Mucosa of descending colon (tissue), 3 donors: Measurements from ENCODE around the gene CUL4A. TPM values are rescaled to one million over a fixed set of nuclear protein-coding genes. Genes with fewer than 3 reads are reported as not detected.
A peak's percentile ranks its signal among the peaks of the same experiment; 100 is the strongest.

Experiments used
- ATAC-seq: fragments of 200-7000 bp; cut with Tn5 transposase; one replicate; pipeline ENCODE4 v1.9.1; 2020; ENCODE audit warnings: mild to moderate bottlenecking, moderate library complexity
- DNase-seq, 3 donors: peaks; one replicate each; pipeline ENCODE4 v3.0.0-alpha.2; 2020
- H3K36me3 ChIP-seq: fragments of 200-600 bp; one replicate; pipeline ENCODE4 v1.8.0; 2021; ENCODE audit warnings: low read depth, mild to moderate bottlenecking
- H3K4me1 ChIP-seq: fragments of 200-600 bp; one replicate; pipeline ENCODE4 v1.8.0; 2021; ENCODE audit warnings: low read depth, mild to moderate bottlenecking
- H3K4me3 ChIP-seq: fragments of 200-600 bp; one replicate; pipeline ENCODE4 v1.8.0; 2021; ENCODE audit warnings: mild to moderate bottlenecking
- H3K9me3 ChIP-seq: fragments of 200-600 bp; one replicate; pipeline ENCODE4 v1.8.0; 2021; ENCODE audit warnings: mild to moderate bottlenecking
- CTCF ChIP-seq: fragments of 200-600 bp; IDR thresholded peaks from one replicate; pipeline ENCODE4 v1.8.0; 2022; ENCODE audit warnings: antibody characterized with exemption, mild to moderate bottlenecking
- intact Hi-C, 2 donors: fragments of 100-400 bp; cut with DNase I in 1 of 2; cut with micrococcal nuclease in 1 of 2; formaldehyde crosslinking; loops; one replicate each; pipeline versions ENCODE4 v1.11.0 to v1.11.1; 2022; cut with DNase I, micrococcal nuclease
- total RNA-seq, 3 donors: library from RNA; stranded (reverse); fragmentation: NEBNext Ultra II Directional in 2 of 3; extraction: Animal tissue kit (Norgen Biotek cat#: 25700) in 2 of 3; gene quantifications; one replicate each; pipeline versions ENCODE4 v1.2.1 to v1.2.4, GENCODE V29; 2021 to 2023
- donor health status: DM: no; HTN: no; CAD: no; lungs with moderate emphysema.
- donor health status: DM: no; HTN: no; CAD: no.
- donor health status: DM: no; HTN: yes; CAD: no.

CUL4A gene
- total RNA-seq, 3 donors from 2014 or later = 57.2 to 71.8 (median 59.8) TPM

GRCh38 chr13:113211774-113212173, 2.4 kb downstream of the CUL4A start:
- peaks cover 25% of the 10 kb centered on the region for H3K4me1 ChIP-seq
- intact Hi-C loops = no loop called here
- no peak for TF ChIP-seq CTCF
- no peaks in the 10 kb centered on the region for H3K9me3 ChIP-seq
- no peak overlapping the region for H3K4me3 ChIP-seq
- DNase-seq (no peak), ATAC-seq (no peak)
- H3K36me3 ChIP-seq = no peaks in the 10 kb centered on the region

GRCh38 chr13:113216254-113217048, 7.0 kb downstream of the CUL4A start:
- Histone ChIP-seq H3K36me3 (no peaks in the 10 kb centered on the region), H3K4me3 (no peak overlapping the region), H3K9me3 (no peaks in the 10 kb centered on the region), H3K4me1 (peaks cover 9% of the 10 kb centered on the region)
- no peak for TF ChIP-seq CTCF
- intact Hi-C loops = no loop called here
- DNase-seq (peak in 1 of 3 donors; percentile 36), ATAC-seq (peak; percentile 71)

- Histone ChIP-seq H3K36me3 (no peaks in the 10 kb centered on the region), H3K4me1 (peaks cover 9% of the 10 kb centered on the region), H3K4me3 (no peak overlapping the region), H3K9me3 (no peaks in the 10 kb centered on the region)
- ATAC-seq (no peak), DNase-seq (no peak)
- intact Hi-C loops = no loop called here
- no peak for TF ChIP-seq CTCF
These were observed 9.2 kb downstream of the CUL4A start for GRCh38 chr13:113218586-113218985.

GRCh38 chr13:113219256-113219940, 10.0 kb downstream of the CUL4A start:
- H3K36me3 ChIP-seq = no peaks in the 10 kb centered on the region
- TF ChIP-seq CTCF = no peak
- intact Hi-C loops = no loop called here
- no peak for DNase-seq
- H3K4me3 ChIP-seq = no peak overlapping the region
- H3K4me1 ChIP-seq = peaks cover 9% of the 10 kb centered on the region
- ATAC-seq = no peak
- H3K9me3 ChIP-seq = no peaks in the 10 kb centered on the region

- Histone ChIP-seq H3K4me1 (peaks cover 9% of the 10 kb centered on the region), H3K4me3 (no peak overlapping the region), H3K9me3 (no peaks in the 10 kb centered on the region), H3K36me3 (no peaks in the 10 kb centered on the region)
- no peak for TF ChIP-seq CTCF
- intact Hi-C loops = no loop called here
- peak; percentile 63 to 75 (median 70) for DNase-seq
- peak; percentile 85 for ATAC-seq
These were observed 10.8 kb downstream of the CUL4A start for GRCh38 chr13:113220141-113220598.
